Measurements from ENCODE around the gene CILP2. TPM values are rescaled to one million over a fixed set of nuclear protein-coding genes. Genes with fewer than 3 reads are reported as not detected.

The CILP2 gene
- total and polyA plus RNA-seq, 9 of the 15 experiments (the other 6 are each of a cell fraction or from before 2014, with no cell fraction given): 0.04 to 0.35 (median 0.05) TPM; not detected in 2

DNA sequence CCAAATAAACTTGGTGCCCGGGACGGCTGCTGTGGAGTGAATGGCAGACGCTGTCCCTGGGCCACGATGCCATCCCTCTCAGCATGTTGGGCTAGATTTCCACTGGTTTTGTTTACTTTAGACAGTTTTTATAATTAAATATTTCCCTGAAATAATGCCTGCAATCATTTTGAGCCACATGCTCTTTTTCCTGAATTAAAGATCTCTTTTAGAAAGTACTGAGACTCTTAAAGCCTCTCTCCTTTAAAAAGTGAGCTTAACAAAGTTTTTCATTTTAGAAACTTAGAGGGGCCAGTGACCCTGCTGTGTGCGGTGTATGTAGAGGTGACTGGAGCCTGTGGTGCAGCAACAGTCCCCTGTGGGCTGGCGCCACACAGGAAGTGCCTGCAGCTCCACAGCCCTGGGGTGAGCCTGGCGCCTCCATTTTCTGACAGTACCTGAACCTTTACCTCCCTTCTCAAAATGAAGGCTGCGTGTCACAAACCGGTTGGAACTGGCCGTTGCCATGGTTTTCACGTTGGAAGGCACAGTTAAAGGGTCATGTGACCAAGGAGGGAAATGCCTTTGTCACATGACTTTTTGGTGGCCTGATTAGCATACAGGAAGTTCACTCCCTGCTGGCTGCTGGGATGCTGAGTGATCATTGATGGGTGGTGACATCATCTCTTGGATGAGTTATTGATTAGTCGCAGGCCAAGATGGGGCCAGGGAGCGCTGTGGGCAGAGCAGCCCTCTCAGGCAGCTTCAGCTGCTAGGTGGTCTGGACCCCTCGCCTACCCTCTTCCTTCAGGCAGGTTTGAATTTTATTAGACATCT, 49.0 kb upstream of the CILP2 start (continued):
- TF ChIP-seq, protein P1, sequence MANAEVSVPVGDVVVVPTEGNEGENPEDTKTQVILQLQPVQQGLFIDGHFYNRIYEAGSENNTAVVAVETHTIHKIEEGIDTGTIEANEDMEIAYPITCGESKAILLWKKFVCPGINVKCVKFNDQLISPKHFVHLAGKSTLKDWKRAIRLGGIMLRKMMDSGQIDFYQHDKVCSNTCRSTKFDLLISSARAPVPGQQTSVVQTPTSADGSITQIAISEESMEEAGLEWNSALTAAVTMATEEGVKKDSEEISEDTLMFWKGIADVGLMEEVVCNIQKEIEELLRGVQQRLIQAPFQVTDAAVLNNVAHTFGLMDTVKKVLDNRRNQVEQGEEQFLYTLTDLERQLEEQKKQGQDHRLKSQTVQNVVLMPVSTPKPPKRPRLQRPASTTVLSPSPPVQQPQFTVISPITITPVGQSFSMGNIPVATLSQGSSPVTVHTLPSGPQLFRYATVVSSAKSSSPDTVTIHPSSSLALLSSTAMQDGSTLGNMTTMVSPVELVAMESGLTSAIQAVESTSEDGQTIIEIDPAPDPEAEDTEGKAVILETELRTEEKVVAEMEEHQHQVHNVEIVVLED (CRISPR knock-in tag; IDR thresholded peaks at IDR 0.05): peak; percentile 36; the same call in 1 of the 2 replicates
- TF ChIP-seq NFE2L1 (tag; IDR thresholded peaks at IDR 0.05; ENCODE audit: borderline replicate concordance, low read depth) (no peak), PCBP2 (IDR thresholded peaks at IDR 0.05; ENCODE audit: low read depth, low read length, poor library complexity, severe bottlenecking) (no peak), ZNF431 (CRISPR knock-in tag; IDR thresholded peaks at IDR 0.05) (no peak), ZNF143 (CRISPR knock-in tag; IDR thresholded peaks at IDR 0.05) (no peak), ZNF175 (CRISPR knock-in tag; IDR thresholded peaks at IDR 0.05; ENCODE audit: low read depth) (peak; percentile 74), PHF21A (IDR thresholded peaks at IDR 0.05; ENCODE audit: borderline replicate concordance, low read depth) (no peak), WHSC1 (IDR thresholded peaks at IDR 0.05; ENCODE audit: low read length) (no peak), ZNF224 (CRISPR knock-in tag; IDR thresholded peaks at IDR 0.05) (no peak), ZNF140 (CRISPR knock-in tag; IDR thresholded peaks at IDR 0.05) (no peak), SPI1 (IDR thresholded peaks at IDR 0.05; ENCODE audit: borderline replicate concordance, low read depth, low read length) (0 out of 2 replicates have a peak, but pooled peaks have one; percentile 40), EP300 (IDR thresholded peaks at IDR 0.05; ENCODE audit: low read length) (peak; percentile 41; the same call in 1 of the 2 replicates), MXI1 (IDR thresholded peaks at IDR 0.05; ENCODE audit: low read depth, low read length) (peak; percentile 12; the same call in 1 of the 2 replicates), POLR2AphosphoS5 (IDR thresholded peaks at IDR 0.05; ENCODE audit: control insufficient read depth, insufficient read depth, low read depth, low read length) (no peak), ZNF217 (CRISPR knock-in tag; IDR thresholded peaks at IDR 0.05) (no peak), SLC30A9 (CRISPR knock-in tag; IDR thresholded peaks at IDR 0.05) (no peak)
- TF ChIP-seq, protein P2, sequence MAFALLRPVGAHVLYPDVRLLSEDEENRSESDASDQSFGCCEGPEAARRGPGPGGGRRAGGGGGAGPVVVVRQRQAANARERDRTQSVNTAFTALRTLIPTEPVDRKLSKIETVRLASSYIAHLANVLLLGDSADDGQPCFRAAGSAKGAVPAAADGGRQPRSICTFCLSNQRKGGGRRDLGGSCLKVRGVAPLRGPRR (CRISPR knock-in tag; IDR thresholded peaks at IDR 0.05): no peak
- TF ChIP-seq, protein P3, sequence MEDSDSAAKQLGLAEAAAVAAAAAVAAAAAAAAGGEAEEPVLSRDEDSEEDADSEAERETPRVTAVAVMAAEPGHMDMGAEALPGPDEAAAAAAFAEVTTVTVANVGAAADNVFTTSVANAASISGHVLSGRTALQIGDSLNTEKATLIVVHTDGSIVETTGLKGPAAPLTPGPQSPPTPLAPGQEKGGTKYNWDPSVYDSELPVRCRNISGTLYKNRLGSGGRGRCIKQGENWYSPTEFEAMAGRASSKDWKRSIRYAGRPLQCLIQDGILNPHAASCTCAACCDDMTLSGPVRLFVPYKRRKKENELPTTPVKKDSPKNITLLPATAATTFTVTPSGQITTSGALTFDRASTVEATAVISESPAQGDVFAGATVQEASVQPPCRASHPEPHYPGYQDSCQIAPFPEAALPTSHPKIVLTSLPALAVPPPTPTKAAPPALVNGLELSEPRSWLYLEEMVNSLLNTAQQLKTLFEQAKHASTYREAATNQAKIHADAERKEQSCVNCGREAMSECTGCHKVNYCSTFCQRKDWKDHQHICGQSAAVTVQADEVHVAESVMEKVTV (CRISPR knock-in tag; IDR thresholded peaks at IDR 0.05): no peak
- TF ChIP-seq, protein P4, sequence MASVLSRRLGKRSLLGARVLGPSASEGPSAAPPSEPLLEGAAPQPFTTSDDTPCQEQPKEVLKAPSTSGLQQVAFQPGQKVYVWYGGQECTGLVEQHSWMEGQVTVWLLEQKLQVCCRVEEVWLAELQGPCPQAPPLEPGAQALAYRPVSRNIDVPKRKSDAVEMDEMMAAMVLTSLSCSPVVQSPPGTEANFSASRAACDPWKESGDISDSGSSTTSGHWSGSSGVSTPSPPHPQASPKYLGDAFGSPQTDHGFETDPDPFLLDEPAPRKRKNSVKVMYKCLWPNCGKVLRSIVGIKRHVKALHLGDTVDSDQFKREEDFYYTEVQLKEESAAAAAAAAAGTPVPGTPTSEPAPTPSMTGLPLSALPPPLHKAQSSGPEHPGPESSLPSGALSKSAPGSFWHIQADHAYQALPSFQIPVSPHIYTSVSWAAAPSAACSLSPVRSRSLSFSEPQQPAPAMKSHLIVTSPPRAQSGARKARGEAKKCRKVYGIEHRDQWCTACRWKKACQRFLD (CRISPR knock-in tag; IDR thresholded peaks at IDR 0.05): peak; percentile 79
- TF ChIP-seq, protein P5, sequence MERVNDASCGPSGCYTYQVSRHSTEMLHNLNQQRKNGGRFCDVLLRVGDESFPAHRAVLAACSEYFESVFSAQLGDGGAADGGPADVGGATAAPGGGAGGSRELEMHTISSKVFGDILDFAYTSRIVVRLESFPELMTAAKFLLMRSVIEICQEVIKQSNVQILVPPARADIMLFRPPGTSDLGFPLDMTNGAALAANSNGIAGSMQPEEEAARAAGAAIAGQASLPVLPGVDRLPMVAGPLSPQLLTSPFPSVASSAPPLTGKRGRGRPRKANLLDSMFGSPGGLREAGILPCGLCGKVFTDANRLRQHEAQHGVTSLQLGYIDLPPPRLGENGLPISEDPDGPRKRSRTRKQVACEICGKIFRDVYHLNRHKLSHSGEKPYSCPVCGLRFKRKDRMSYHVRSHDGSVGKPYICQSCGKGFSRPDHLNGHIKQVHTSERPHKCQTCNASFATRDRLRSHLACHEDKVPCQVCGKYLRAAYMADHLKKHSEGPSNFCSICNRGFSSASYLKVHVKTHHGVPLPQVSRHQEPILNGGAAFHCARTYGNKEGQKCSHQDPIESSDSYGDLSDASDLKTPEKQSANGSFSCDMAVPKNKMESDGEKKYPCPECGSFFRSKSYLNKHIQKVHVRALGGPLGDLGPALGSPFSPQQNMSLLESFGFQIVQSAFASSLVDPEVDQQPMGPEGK (CRISPR knock-in tag; IDR thresholded peaks at IDR 0.05; ENCODE audit: borderline replicate concordance): no peak

Data from K562 (cell line).